Kidney epithelial cell (primary cell): Measurements from ENCODE around the gene FCGR1A. TPM values are rescaled to one million over a fixed set of nuclear protein-coding genes. Genes with fewer than 3 reads are reported as not detected.
"Not testable (repeated sequence)": the region's sequence is repeated elsewhere in the genome, so short reads cannot be mapped to it uniquely, and the experiment has no call there.

Source experiments
- DNase-seq: peaks from one replicate; pipeline ENCODE4 v3.0.0-alpha.2; 2010; ENCODE audit warnings: low read depth
- H3K27me3 ChIP-seq: 2 replicates; pipeline ENCODE4 v1.6.0; 2011; ENCODE audit warnings: low read length; ENCODE audit not compliant: control insufficient read depth, insufficient read depth
- H3K36me3 ChIP-seq: 2 replicates; pipeline ENCODE4 v1.5.1; 2011; ENCODE audit warnings: low read length; ENCODE audit not compliant: control insufficient read depth, insufficient read depth
- H3K4me3 ChIP-seq: 2 replicates; pipeline ENCODE4 v1.5.1; 2011; ENCODE audit warnings: low read depth, mild to moderate bottlenecking, control low read depth, low read length
- total RNA-seq: library from RNA; depleted of rRNA; stranded (reverse); fragments of >200 nt; gene quantifications from 2 replicates; pipeline ENCODE4 v1.2.3, GENCODE V29; 2015

Gene FCGR1A
- not detected in 2 replicates for total RNA-seq

GRCh38 chr1:149782600-149782999 is at the start of gene FCGR1A:
Gene FCGR1A (plus strand): TSS chr1:149782694. CDS start chr1:149782744, 50 bp downstream.
- DNase-seq, H3K27me3 ChIP-seq, H3K36me3 ChIP-seq, H3K4me3 ChIP-seq: not testable (repeated sequence)

- H3K4me3 ChIP-seq, H3K27me3 ChIP-seq: not testable (repeated sequence)
These were observed 49.7 kb upstream of the FCGR1A start for GRCh38 chr1:149732781-149733180.

GRCh38 chr1:149734692-149735091 is 47.8 kb upstream of the FCGR1A start:
- H3K4me3 ChIP-seq, DNase-seq, H3K36me3 ChIP-seq, H3K27me3 ChIP-seq: not testable (repeated sequence)

More at GRCh38 chr1:149732781-149733180, 49.7 kb upstream of the FCGR1A start:
- DNase-seq, H3K36me3 ChIP-seq: not testable (repeated sequence)

GRCh38 chr1:149740148-149740581 is 42.3 kb upstream of the FCGR1A start:
- H3K36me3 ChIP-seq, H3K27me3 ChIP-seq, DNase-seq: not testable (repeated sequence)
- peak overlapping the region; percentile 14 for H3K4me3 ChIP-seq

DNA sequence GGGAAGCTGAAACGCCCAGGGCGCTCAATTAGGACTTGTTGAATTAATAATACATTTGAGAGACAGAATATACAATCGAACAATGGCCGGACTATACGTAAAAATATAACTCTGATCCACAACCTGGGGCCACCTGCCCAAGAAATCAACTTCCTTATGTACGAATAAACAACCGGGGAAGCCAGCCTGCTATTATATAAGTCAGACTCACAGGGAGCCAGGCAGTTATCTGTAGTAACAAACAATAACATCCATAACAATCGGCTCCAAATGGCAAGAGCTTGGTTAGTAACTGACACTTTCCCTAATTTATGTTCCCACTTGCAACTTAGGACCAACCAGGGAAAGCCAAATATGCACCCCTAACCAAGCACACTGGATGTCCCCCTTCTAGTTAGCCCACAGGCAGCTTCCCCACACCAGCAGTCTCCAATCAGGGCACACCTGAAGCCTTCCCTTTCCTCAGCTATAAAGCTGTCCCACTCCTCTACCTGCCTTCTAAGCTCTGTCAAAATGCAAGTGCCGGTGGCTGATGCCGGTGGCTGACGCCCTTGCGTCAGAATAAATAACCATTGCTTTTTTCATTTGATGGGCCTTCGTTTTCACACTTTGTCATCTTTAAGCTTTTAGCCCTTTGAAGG is 41.8 kb upstream of the FCGR1A start:
- H3K27me3 ChIP-seq, DNase-seq, H3K36me3 ChIP-seq: not testable (repeated sequence)
- peak overlapping the region; percentile 14 for H3K4me3 ChIP-seq

- H3K36me3 ChIP-seq, DNase-seq, H3K27me3 ChIP-seq, H3K4me3 ChIP-seq: not testable (repeated sequence)
These were observed 40.6 kb upstream of the FCGR1A start for GRCh38 chr1:149741914-149742313.

- DNase-seq = not testable (repeated sequence)
These were observed 35.8 kb upstream of the FCGR1A start for GRCh38 chr1:149746463-149747356.

DNA sequence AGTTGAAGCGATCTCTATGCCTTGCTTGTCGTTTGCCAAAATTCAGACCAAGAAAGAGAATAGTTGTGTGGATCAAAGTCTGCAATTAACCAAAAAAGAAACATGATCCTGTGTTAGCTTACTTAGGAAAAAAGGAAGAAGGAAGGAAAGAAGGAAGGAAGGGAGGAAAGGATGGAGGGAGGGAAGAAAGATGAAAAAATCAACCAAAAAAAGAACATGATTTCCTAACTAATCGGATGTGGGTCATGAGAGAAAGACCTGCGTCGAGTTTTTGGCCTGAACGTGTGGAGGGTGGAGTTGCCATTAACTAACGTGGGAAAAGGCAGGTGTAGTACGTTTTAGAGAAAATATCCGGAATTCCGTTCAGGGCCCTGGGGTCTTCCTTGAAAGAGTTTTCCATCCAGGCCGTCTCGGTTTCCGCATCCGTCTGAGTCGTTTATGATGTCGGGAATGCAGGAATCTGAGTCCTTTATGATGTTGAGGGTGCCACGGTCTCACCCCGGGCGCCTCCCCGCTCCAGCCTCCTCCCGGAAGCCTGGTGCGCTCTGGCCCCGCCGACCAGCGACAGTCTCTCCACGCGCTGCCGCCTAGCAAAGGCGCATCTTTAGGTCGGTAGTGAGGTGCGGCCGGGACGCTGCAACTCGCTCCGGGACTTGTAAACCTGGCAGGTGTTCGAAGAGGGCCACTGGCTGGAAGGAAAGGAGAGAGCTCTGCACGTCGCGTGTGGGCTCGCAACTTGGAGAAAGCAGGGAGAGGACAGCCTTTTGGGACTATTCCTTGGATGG is 34.9 kb upstream of the FCGR1A start:
- H3K36me3 ChIP-seq, H3K27me3 ChIP-seq, H3K4me3 ChIP-seq, DNase-seq: not testable (repeated sequence)

More at GRCh38 chr1:149746463-149747356, 35.8 kb upstream of the FCGR1A start:
- H3K4me3 ChIP-seq, H3K36me3 ChIP-seq, H3K27me3 ChIP-seq: not testable (repeated sequence)

GRCh38 chr1:149748144-149748500 is 34.4 kb upstream of the FCGR1A start:
- not testable (repeated sequence) for H3K4me3 ChIP-seq, H3K27me3 ChIP-seq, H3K36me3 ChIP-seq, DNase-seq

DNA sequence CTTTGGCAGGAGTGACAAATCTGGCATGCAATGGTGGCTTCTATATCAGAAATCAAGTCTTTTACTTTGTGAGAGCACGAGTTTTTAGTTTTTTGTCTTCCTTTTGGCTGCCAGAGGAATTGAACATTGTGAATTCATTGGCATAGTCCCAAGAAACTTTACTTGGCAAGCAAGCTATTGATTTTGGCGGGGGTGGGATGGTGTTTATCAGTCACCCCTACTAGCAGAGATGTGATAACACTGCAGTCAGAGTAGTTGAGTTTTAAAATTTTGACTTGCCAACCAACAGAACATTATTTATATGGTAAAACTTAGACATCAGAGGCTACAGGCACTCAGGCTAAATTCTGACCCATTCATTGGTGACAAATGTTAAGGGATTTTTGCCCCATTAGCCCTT is 31.9 kb upstream of the FCGR1A start:
- H3K4me3 ChIP-seq, H3K36me3 ChIP-seq, H3K27me3 ChIP-seq, DNase-seq: not testable (repeated sequence)

- DNase-seq, H3K36me3 ChIP-seq, H3K4me3 ChIP-seq, H3K27me3 ChIP-seq: not testable (repeated sequence)
These were observed 30.3 kb upstream of the FCGR1A start for GRCh38 chr1:149752186-149752585.

- not testable (repeated sequence) for H3K27me3 ChIP-seq, H3K36me3 ChIP-seq, DNase-seq, H3K4me3 ChIP-seq
These were observed 29.0 kb upstream of the FCGR1A start for GRCh38 chr1:149753466-149753865.

DNA sequence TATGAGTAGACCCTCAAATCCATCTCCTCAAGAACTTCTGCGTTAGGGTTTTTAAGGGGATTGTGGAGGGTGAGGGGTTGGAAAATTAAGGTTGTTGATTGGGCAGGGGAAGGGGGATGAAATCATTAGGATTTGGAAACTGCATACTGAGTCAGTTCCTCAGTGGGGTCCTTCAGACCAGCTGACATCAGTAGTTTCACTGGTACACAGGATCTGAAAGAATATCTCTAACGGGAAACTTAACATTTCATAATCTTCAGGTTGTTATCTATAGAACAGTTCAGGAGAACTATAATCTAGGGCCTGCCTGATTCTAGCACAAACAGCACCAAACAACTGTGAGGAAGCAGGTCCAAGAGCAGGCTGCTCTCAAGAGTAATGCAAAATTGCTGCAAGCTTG is 27.2 kb upstream of the FCGR1A start:
- H3K4me3 ChIP-seq, H3K27me3 ChIP-seq, DNase-seq, H3K36me3 ChIP-seq: not testable (repeated sequence)

- H3K4me3 ChIP-seq, H3K36me3 ChIP-seq, DNase-seq, H3K27me3 ChIP-seq: not testable (repeated sequence)
These were observed 20.2 kb upstream of the FCGR1A start for GRCh38 chr1:149762294-149762693.
